Measurements from ENCODE around the gene GPR148. TPM values are rescaled to one million over a fixed set of nuclear protein-coding genes. Genes with fewer than 3 reads are reported as not detected.

GPR148 gene
- polyA plus RNA-seq, 2 of the 4 experiments (the other 2 are of a cell fraction): not detected

- DNase-seq (ENCODE audit: low read depth in 1 of 2, low spot score in 1 of 2): no peak
- FAIRE-seq: no peak
- H3K4me1 ChIP-seq: no peaks in the 10 kb centered on the region
- no peak overlapping the region for H3K4me3 ChIP-seq
- H3K9me3 ChIP-seq: no peaks in the 10 kb centered on the region
- peak; percentile 52 to 79; a peak in 4 of 6 replicates for ATAC-seq
- POLR2A ChIA-PET: no interaction called here
- CTCF ChIA-PET: no interaction called here
- no peak overlapping the region for H3K4me2 ChIP-seq
- no peak for TF ChIP-seq CBX2 (IDR thresholded peaks at IDR 0.05; ENCODE audit: borderline replicate concordance, low read depth)
- 0 out of 5 replicates have a peak, but pooled peaks of 1 of the 2 experiments have one; percentile 6 for TF ChIP-seq RAD21 (conservative IDR thresholded peaks at IDR 0.05 in 1 of 2, IDR thresholded peaks at IDR 0.05 in 1 of 2)
- TF ChIP-seq CTCF (IDR thresholded peaks at IDR 0.05): peak; percentile 14; the same call in 1 of the 3 replicates
- WGBS (ENCODE audit: missing lambda C conversion rate): 37% methylated on average over 13 of the region's 17 CpGs
- H3K27ac ChIP-seq: no peak overlapping the region
Measured at GRCh38 chr2:130768191-130768855, 39.5 kb downstream of the GPR148 start.

GRCh38 chr2:130769343-130769907, 40.6 kb downstream of the GPR148 start:
- TF ChIP-seq ZNF302 (CRISPR knock-in tag; IDR thresholded peaks at IDR 0.05) (no peak), MYC (IDR thresholded peaks at IDR 0.05; ENCODE audit: borderline replicate concordance, low read length) (no peak), MAFK (IDR thresholded peaks at IDR 0.05; ENCODE audit: partially characterized antibody) (no peak), CHD4 (IDR thresholded peaks at IDR 0.05; ENCODE audit: borderline replicate concordance) (no peak), RCOR1 (IDR thresholded peaks at IDR 0.05; ENCODE audit: low read depth, low read length) (no peak), KDM1A (IDR thresholded peaks at IDR 0.05; ENCODE audit: low read depth) (no peak), SMC3 (IDR thresholded peaks at IDR 0.05) (no peak)
- TF ChIP-seq, protein P1, sequence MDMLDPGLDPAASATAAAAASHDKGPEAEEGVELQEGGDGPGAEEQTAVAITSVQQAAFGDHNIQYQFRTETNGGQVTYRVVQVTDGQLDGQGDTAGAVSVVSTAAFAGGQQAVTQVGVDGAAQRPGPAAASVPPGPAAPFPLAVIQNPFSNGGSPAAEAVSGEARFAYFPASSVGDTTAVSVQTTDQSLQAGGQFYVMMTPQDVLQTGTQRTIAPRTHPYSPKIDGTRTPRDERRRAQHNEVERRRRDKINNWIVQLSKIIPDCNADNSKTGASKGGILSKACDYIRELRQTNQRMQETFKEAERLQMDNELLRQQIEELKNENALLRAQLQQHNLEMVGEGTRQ (IDR thresholded peaks at IDR 0.05): no peak
- TF ChIP-seq, protein P2, sequence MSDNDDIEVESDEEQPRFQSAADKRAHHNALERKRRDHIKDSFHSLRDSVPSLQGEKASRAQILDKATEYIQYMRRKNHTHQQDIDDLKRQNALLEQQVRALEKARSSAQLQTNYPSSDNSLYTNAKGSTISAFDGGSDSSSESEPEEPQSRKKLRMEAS (IDR thresholded peaks at IDR 0.05): no peak
- Histone ChIP-seq H3K4me2 (no peak overlapping the region), H3K4me3 (no peak overlapping the region), H3K9me3 (no peaks in the 10 kb centered on the region), H3K4me1 (no peaks in the 10 kb centered on the region), H3K27ac (no peak overlapping the region)
- ChIA-PET POLR2A (no interaction called here), CTCF (no interaction called here)
- ATAC-seq (no peak), FAIRE-seq (no peak), DNase-seq (ENCODE audit: low read depth in 1 of 2, low spot score in 1 of 2) (no peak)
- 68% methylated on average over 7 of the region's 7 CpGs for whole genome bisulfite sequencing (ENCODE audit: missing lambda C conversion rate)

GRCh38 chr2:130776550-130776949, 47.7 kb downstream of the GPR148 start:
- ChIA-PET POLR2A (no interaction called here), CTCF (interaction anchor here (1.1 kb wide), 1 partner anchor 14 kb away, joined by 4 read pairs; no protein-coding TSS in a partner anchor)
- H3K9me3 ChIP-seq: no peaks in the 10 kb centered on the region
- peak; percentile 69 to 71; a peak in 5 of 6 replicates for ATAC-seq
- FAIRE-seq: no peak
- no peak overlapping the region for H3K4me3 ChIP-seq
- no peak for TF ChIP-seq CEBPB (IDR thresholded peaks at IDR 0.05)
- no peak for TF ChIP-seq EP300 (IDR thresholded peaks at IDR 0.05)
- no peak for TF ChIP-seq POLR2AphosphoS2 (conservative IDR thresholded peaks at IDR 0.05; ENCODE audit: low read length)
- TF ChIP-seq TFCP2L1 (CRISPR knock-in tag; IDR thresholded peaks at IDR 0.05): no peak
- no peak for DNase-seq (ENCODE audit: low read depth in 1 of 2, low spot score in 1 of 2)
- WGBS (ENCODE audit: missing lambda C conversion rate): 13% methylated on average over 4 of the region's 4 CpGs
- H3K27ac ChIP-seq: no peak overlapping the region
- H3K4me2 ChIP-seq: no peak overlapping the region
- no peaks in the 10 kb centered on the region for H3K4me1 ChIP-seq

DNA sequence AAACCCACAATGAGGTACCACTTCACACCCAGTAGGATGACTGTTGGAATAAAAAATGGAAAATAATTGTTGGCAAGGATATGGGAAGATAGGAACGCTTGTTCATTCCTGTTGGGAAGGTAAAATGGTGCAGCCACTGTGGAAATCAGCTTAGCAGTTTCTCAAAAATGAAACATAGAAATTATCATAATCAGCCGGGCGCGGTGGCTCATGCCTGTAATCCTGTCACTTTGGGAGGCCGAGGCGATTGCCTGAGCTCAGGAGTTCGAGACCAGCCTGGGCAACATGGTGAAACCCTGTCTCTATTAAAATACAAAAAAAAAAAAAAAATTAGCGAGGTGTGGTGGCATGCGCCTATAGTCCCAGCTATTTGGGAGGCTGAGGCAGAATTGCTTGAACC, 49.9 kb downstream of the GPR148 start:
- TF ChIP-seq BHLHE40 (IDR thresholded peaks at IDR 0.05; ENCODE audit: low read depth, low read length) (no peak), RAD21 (conservative IDR thresholded peaks at IDR 0.05 in 1 of 2, IDR thresholded peaks at IDR 0.05 in 1 of 2) (no peak), SREBF2 (IDR thresholded peaks at IDR 0.05) (no peak), EHF (CRISPR knock-in tag; IDR thresholded peaks at IDR 0.05) (no peak), MYC (IDR thresholded peaks at IDR 0.05; ENCODE audit: borderline replicate concordance, low read length) (no peak), PHF8 (IDR thresholded peaks at IDR 0.05; ENCODE audit: borderline replicate concordance, low read depth) (no peak), BCL3 (IDR thresholded peaks at IDR 0.05) (no peak), POLR2AphosphoS2 (conservative IDR thresholded peaks at IDR 0.05; ENCODE audit: low read length) (no peak), HOXB13 (CRISPR knock-in tag; IDR thresholded peaks at IDR 0.05; ENCODE audit: low read depth) (no peak), TP53 (CRISPR knock-in tag; IDR thresholded peaks at IDR 0.05) (no peak), ZNF302 (CRISPR knock-in tag; IDR thresholded peaks at IDR 0.05) (no peak), EHMT2 (IDR thresholded peaks at IDR 0.05; ENCODE audit: low read depth) (no peak), ZSCAN20 (CRISPR knock-in tag; IDR thresholded peaks at IDR 0.05) (no peak), JUN (IDR thresholded peaks at IDR 0.05) (no peak), TFCP2L1 (CRISPR knock-in tag; IDR thresholded peaks at IDR 0.05) (no peak)
- CTCF ChIA-PET: interaction anchor here (0.6 kb wide), 1 partner anchor 18 kb away, joined by 3 read pairs; no protein-coding TSS in a partner anchor
- no peak for FAIRE-seq

More for the DNA sequence above, 49.9 kb downstream of the GPR148 start:
- Histone ChIP-seq H3K27ac (no peak overlapping the region), H3K4me3 (no peak overlapping the region), H3K4me1 (no peaks in the 10 kb centered on the region), H3K9me3 (no peaks in the 10 kb centered on the region), H3K4me2 (no peak overlapping the region)
- DNase-seq (ENCODE audit: low read depth in 1 of 2, low spot score in 1 of 2): no peak
- POLR2A ChIA-PET: no interaction called here
- no peak for ATAC-seq
- WGBS (ENCODE audit: missing lambda C conversion rate): 36% methylated on average over 9 of the region's 9 CpGs
